Breast epithelium (tissue), 3 donors: ENCODE measurements around the gene HSFX2.

Experiments
- CTCF ChIP-seq, 3 donors: fragments of 450-650 bp; IDR thresholded peaks; one replicate each; pipeline ENCODE4 v1.5.1; 2016 to 2017; ENCODE audit warnings: antibody characterized with exemption in 3 of 3, mild to moderate bottlenecking in 3 of 3, moderate library complexity in 3 of 3
- POLR2A ChIP-seq: fragments of 450-650 bp; IDR thresholded peaks from one replicate; pipeline ENCODE4 v1.6.1; 2016; ENCODE audit warnings: antibody characterized with exemption, mild to moderate bottlenecking, moderate library complexity
- POLR2AphosphoS5 ChIP-seq, 3 donors: sonication (generic); formaldehyde crosslinking; IDR thresholded peaks; one replicate each; pipeline ENCODE4 v1.6.1; 2017; ENCODE audit warnings: antibody characterized with exemption in 3 of 3

GRCh38 chrX:149568701-149569296 lies 26.3 kb downstream of the HSFX2 start:
- TF ChIP-seq CTCF (IDR thresholded peaks at IDR 0.05) (no peak), POLR2AphosphoS5 (IDR thresholded peaks at IDR 0.05) (no peak), POLR2A (no peak)
